CD4-positive, alpha-beta memory T cell (primary cell): Measurements from ENCODE around the gene RASSF5. TPM values are rescaled to one million over a fixed set of nuclear protein-coding genes. Genes with fewer than 3 reads are reported as not detected.

Experiments
- microRNA-seq: library from miRNA; unstranded; fragments of <30 nt; microRNA quantifications from one replicate; pipeline ENCODE4 v1.2.0, GENCODE V29; 2021; ENCODE audit warnings: borderline replicate concordance, borderline number of aligned reads, borderline microRNAs expressed, mixed read lengths
- polyA plus RNA-seq, 2 donors: library from polyadenylated mRNA; unstranded; fragments of 300-500 nt; fragmentation: Illumina TruSeq; gene quantifications; one replicate each; pipeline ENCODE4 v1.2.3, GENCODE V29; 2021
- total RNA-seq, 2 experiments: library from RNA; stranded (reverse); gene quantifications; one replicate each; pipeline ENCODE4 v1.2.3, GENCODE V29; 2021

The RASSF5 gene
- total and polyA plus RNA-seq, 4 experiments from 2014 or later = 186 to 298 (median 220) TPM

Small RNAs within 50 kb of the gene (microRNA-seq; reads per million reads assigned to microRNA genes)
- gene MIR6769B = 1.7 reads per million

Other genes with a start within 250 kb of the RASSF5 start
- gene IKBKE, start 37.1 kb upstream of the RASSF5 start, total RNA-seq = 10 to 100 TPM; 81.8 to 92.3 TPM
- 10 to 100 TPM; 46.8 to 56.3 TPM for gene IKBKE, start 37.1 kb upstream of the RASSF5 start, polyA plus RNA-seq
- gene EIF2D, start 104.9 kb downstream of the RASSF5 start, total RNA-seq = 10 to 100 TPM; 53.5 to 54.5 TPM
- 10 to 100 TPM; 33.5 to 38.9 TPM for gene EIF2D, start 104.9 kb downstream of the RASSF5 start, polyA plus RNA-seq
- 1 to 10 TPM in 1 of 2 experiments, under 1 TPM in 1; 0.78 to 1.2 TPM for gene DYRK3, start 128.0 kb downstream of the RASSF5 start, total RNA-seq
- gene DYRK3, start 128.0 kb downstream of the RASSF5 start, polyA plus RNA-seq = under 1 TPM in 1 of 2 donors, not detected in 1; 0.22 TPM
- 10 to 100 TPM; 71.7 to 72.8 TPM for gene MAPKAPK2, start 177.4 kb downstream of the RASSF5 start, total RNA-seq
- 1 to 10 TPM; 1.3 to 3.9 TPM for gene MAPKAPK2, start 177.4 kb downstream of the RASSF5 start, polyA plus RNA-seq